GM10266 (cell line): Measurements from ENCODE around the gene ERO1B.

Source experiments
- DNase-seq: peaks from one replicate; pipeline ENCODE4 v3.0.0; 2012; ENCODE audit errors: extremely low spot score
- TF ChIP-seq, protein P1 (sequence below): IDR thresholded peaks from 2 replicates; pipeline ENCODE4 v1.5.1; 2012; ENCODE audit warnings: mild to moderate bottlenecking, low read depth; ENCODE audit not compliant: control insufficient read depth, insufficient read depth; ENCODE audit errors: missing control alignments

ERO1B gene

DNA sequence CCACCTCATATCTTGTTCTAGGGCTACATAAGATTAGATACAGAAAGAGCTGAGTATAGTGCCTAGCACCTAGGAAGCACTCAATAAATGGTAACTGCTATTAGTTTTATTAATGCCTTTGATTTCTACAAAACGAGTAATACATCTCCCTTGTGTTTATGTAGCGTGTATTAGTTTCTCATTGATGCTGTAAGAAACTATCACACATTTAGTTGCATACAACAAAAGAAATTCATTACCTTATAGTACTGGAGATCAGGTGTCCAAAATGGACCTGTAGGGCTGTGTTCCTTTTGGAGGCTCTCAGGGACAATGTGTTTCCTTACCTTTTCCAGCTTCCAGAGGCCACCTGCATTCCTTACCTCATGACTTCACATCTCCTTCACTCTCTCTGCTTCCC lies 961 bp upstream of the ERO1B start:
- TF ChIP-seq, protein P1, sequence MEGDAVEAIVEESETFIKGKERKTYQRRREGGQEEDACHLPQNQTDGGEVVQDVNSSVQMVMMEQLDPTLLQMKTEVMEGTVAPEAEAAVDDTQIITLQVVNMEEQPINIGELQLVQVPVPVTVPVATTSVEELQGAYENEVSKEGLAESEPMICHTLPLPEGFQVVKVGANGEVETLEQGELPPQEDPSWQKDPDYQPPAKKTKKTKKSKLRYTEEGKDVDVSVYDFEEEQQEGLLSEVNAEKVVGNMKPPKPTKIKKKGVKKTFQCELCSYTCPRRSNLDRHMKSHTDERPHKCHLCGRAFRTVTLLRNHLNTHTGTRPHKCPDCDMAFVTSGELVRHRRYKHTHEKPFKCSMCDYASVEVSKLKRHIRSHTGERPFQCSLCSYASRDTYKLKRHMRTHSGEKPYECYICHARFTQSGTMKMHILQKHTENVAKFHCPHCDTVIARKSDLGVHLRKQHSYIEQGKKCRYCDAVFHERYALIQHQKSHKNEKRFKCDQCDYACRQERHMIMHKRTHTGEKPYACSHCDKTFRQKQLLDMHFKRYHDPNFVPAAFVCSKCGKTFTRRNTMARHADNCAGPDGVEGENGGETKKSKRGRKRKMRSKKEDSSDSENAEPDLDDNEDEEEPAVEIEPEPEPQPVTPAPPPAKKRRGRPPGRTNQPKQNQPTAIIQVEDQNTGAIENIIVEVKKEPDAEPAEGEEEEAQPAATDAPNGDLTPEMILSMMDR = no peak
- DNase-seq = no peak

DNA sequence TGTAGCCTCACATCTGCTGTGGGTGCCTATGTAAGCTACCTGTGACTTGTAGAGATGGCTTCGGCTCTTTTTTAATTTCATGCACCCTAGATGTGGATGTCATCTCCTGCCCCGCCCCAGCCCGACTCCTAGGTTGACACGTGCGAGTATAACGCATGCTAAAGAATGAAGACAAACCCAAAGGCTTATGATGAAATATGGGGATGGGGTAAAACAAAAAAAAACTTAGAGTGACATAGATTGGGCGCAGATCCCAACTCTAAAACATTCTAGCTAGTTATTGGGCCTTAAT lies 613 bp upstream of the ERO1B start:
- TF ChIP-seq, protein P1 = no peak
- peak; percentile 21 for DNase-seq

DNA sequence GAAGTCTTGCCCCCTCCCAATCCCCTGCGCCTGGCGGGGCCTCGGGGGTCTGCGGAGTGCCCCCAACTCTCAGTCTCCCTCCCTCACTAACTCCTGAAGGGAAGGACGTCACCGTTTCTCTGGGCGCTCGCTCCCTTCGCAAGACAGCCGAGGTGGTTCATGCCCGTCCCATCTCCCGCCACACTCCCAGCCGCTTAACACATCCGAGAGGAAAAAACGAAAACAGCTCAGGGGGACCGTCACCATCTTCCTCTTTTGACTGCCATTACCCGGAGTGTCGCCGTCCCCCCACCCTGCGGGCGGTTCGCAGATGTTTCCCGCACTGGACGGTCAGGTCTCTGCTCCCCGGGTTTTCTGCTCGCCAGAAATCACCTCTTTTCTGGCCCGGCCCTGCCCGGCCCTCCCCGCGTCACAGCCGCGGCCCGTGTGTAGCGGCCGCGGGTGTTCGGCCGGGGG lies 532 bp downstream of the ERO1B start:
- DNase-seq = peak; percentile 22
- TF ChIP-seq, protein P1 = no peak

DNA sequence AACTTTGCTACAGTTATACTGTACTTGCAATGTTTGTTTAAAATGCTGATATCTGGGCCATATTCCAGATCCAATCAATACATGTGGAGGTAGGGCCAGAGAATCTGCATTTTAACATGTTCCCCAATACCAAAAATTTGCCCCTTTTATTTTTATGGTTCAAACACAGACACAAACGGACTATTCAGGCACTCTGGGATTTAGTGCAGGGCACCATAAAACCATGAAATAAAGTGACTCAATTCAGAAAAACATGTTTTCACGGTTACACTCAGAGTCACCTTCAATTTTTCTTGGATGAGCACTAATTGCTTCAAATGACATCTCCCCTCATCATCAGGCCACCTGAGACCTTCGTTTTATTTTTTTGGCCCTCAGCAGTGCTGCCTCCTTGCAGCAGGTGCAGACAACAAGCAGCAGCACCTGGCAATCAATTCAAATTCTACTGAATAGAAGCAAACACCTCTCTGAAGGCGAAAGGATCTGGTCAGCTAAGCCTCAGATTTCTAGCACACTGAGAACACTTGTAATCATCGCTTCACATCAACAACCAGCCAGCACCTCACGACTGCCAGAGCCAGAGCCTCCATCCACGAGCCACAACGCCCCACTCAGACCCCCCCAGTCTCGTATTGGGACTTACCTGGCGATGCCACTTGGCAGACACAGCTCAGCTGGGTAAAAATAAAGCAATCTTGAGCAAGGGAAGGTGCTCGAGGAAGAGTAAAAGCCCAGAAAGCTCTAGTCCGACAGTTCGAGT lies 1.1 kb downstream of the ERO1B start:
- peak; percentile 26 for DNase-seq
- TF ChIP-seq, protein P1 = no peak

DNA sequence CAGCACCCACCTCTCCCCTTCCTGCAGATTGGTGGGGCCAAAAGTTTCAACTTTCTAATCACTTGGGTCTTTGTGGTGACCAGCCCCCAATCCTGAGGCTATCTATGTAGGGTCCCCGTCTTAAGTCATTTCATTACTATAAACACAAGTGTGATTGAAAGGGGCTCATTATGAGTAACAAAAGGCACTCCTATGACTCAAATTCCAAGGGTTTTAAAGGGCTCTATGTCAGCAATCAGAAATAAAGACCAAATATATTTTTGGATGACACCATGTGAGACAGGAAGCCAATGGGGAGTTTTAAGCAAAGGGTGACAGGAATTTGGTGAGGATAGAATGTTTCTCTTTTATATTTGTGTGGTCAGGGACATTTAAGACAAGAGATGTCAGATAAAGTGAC lies 6.2 kb downstream of the ERO1B start:
- TF ChIP-seq, protein P1 = no peak

DNA sequence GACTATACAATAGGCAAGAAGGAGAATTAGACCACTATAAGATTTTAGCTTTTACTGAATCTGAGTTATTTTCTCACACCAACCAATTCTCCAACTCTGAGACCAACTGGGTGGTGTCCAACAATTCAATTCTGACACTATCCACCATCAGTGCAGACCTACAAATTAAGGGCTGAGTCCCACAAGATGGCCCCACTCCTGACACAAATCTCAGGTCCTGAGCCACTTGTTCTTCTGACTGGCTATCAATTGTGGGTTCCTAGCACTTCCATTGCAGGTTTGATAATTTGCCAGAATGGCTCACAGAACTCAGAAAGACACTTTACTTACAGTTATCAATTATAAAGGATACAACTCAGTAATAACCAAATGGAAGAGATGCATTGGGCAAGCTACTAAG lies 6.7 kb downstream of the ERO1B start:
- TF ChIP-seq, protein P1 = no peak
- DNase-seq = no peak

More for the DNA sequence above, 6.2 kb downstream of the ERO1B start:
- no peak for DNase-seq

DNA sequence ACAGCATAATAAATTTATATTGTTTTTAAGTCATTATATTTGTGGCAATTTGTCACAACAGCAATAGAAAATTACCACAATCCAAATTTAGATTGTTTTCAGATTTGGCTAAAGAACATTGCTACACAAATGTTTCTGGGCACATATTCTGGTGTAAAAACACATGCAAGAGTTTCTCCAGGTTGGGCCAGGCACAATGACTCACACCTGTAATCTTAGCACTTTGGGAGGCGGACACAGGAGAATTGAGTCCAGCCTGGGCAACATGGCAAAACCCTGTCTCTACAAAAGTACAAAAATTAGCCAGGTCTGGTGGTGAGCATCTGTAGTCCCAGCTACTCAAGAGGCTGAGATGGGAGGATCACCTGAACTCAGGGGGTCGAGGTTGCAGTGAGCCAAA lies 8.4 kb downstream of the ERO1B start:
- TF ChIP-seq, protein P1 = no peak
- DNase-seq = no peak
